Measurements from ENCODE around the gene RAMAC. TPM values are rescaled to one million over a fixed set of nuclear protein-coding genes. Genes with fewer than 3 reads are reported as not detected.
A peak's percentile ranks its signal among the peaks of the same experiment; 100 is the strongest.
"Not testable (repeated sequence)": the region's sequence is repeated elsewhere in the genome, so short reads cannot be mapped to it uniquely, and the experiment has no call there.

Gene RAMAC
- total and polyA plus RNA-seq, 9 donors, result 27.0 to 32.7 (median 30.2) TPM

DNA sequence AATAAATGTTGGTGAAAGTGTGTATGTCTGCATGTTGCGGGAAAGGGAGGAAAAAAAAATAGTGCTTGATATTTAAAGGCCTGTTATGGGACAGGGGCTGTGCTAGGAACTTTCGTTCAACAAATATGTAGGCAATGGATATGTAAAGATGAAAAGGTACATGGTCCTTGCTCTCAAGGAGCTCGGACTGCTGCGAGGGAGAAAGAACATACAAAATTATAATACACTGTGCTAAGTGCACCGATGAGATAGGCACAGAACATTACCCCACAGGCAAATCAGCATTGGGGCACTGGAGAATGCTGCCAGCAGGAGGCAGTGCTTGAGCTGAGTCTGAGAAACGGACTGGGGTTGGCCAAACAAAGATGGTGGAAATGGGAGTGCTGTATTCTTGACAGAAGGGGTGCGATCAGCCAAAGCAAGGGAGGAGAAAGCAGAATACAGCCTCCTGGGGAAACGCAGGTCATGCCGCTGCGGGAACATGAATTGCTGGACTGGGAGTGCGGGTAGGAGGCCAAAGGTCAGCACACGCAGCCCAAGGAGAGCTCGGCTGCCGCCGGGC, 24.8 kb downstream of the RAMAC start:
- WGBS (ENCODE audit: insufficient coverage), result 9% methylated on average over 12 of the region's 15 CpGs
- H3K9me3 ChIP-seq (replicated peaks; ENCODE audit: control insufficient read depth, low read depth, low read length), result no peaks in the 10 kb centered on the region
- no peaks in the 10 kb centered on the region for H3K27me3 ChIP-seq (ENCODE audit: control insufficient read depth, insufficient read depth, low read length)
- peak overlapping the region; percentile 99 for H3K4me3 ChIP-seq (ENCODE audit: low read length)
- peaks cover 21% of the 10 kb centered on the region for H3K36me3 ChIP-seq (ENCODE audit: control insufficient read depth, insufficient read depth, low read length)
- peaks cover 20% of the 10 kb centered on the region for H3K4me1 ChIP-seq (ENCODE audit: control insufficient read depth, insufficient read depth, low read length)
- peak; percentile 72 for DNase-seq
- H3K27ac ChIP-seq (ENCODE audit: low read length), result peak overlapping the region; percentile 56

GRCh38 chr15:83011271-83012075, 25.5 kb downstream of the RAMAC start, which contains the start of gene C15orf40:
Gene C15orf40 (minus strand): TSS chr15:83011639. CDS start chr15:83011607, 32 bp downstream.
- 1% methylated on average over 64 of the region's 64 CpGs for WGBS (ENCODE audit: insufficient coverage)
- Histone ChIP-seq H3K36me3 (ENCODE audit: control insufficient read depth, insufficient read depth, low read length) (peaks cover 21% of the 10 kb centered on the region), H3K4me1 (ENCODE audit: control insufficient read depth, insufficient read depth, low read length) (peaks cover 20% of the 10 kb centered on the region), H3K4me3 (ENCODE audit: low read length) (peak within 1 kb of the TSS; percentile 99), H3K27ac (ENCODE audit: low read length) (peak within 1 kb of the TSS; percentile 56), H3K27me3 (ENCODE audit: control insufficient read depth, insufficient read depth, low read length) (no peaks in the 10 kb centered on the region), H3K9me3 (replicated peaks; ENCODE audit: control insufficient read depth, low read depth, low read length) (no peaks in the 10 kb centered on the region)
- peak; percentile 96 for DNase-seq

- Histone ChIP-seq H3K4me3 (ENCODE audit: low read length) (peak overlapping the region; percentile 99), H3K36me3 (ENCODE audit: control insufficient read depth, insufficient read depth, low read length) (peaks cover 20% of the 10 kb centered on the region), H3K27ac (ENCODE audit: low read length) (peak overlapping the region; percentile 56), H3K4me1 (ENCODE audit: control insufficient read depth, insufficient read depth, low read length) (peaks cover 20% of the 10 kb centered on the region), H3K9me3 (replicated peaks; ENCODE audit: control insufficient read depth, low read depth, low read length) (no peaks in the 10 kb centered on the region), H3K27me3 (ENCODE audit: control insufficient read depth, insufficient read depth, low read length) (no peaks in the 10 kb centered on the region)
- no peak for DNase-seq
- WGBS (ENCODE audit: insufficient coverage), result 62% methylated on average over 9 of the region's 9 CpGs
Observed at GRCh38 chr15:83012076-83012426, 26.0 kb downstream of the RAMAC start.

DNA sequence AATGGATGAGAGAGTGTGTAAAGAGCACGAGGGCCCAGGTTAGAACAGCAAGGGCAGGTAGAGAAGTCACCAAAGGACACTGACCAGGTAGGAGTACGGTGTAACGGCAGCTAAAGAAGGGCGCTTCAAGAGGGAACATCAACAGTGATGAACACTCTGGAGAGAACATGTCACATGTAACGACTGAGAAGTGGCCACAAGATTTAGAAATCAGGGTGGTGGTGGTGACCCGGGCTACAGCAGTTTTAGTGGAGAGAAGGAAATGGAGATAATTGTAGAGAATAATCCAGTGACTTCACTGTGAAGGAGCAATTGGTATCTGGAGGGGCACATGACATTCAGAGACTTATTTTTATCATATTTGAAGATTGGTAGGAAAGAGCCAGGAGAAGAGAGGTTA, 26.6 kb downstream of the RAMAC start:
- no peak for DNase-seq
- H3K27ac ChIP-seq (ENCODE audit: low read length), result no peak overlapping the region
- H3K9me3 ChIP-seq (replicated peaks; ENCODE audit: control insufficient read depth, low read depth, low read length), result no peaks in the 10 kb centered on the region
- peaks cover 20% of the 10 kb centered on the region for H3K4me1 ChIP-seq (ENCODE audit: control insufficient read depth, insufficient read depth, low read length)
- peaks cover 15% of the 10 kb centered on the region for H3K36me3 ChIP-seq (ENCODE audit: control insufficient read depth, insufficient read depth, low read length)
- WGBS (ENCODE audit: insufficient coverage), result 97% methylated on average over 6 of the region's 6 CpGs
- H3K4me3 ChIP-seq (ENCODE audit: low read length), result no peak overlapping the region
- no peaks in the 10 kb centered on the region for H3K27me3 ChIP-seq (ENCODE audit: control insufficient read depth, insufficient read depth, low read length)

DNA sequence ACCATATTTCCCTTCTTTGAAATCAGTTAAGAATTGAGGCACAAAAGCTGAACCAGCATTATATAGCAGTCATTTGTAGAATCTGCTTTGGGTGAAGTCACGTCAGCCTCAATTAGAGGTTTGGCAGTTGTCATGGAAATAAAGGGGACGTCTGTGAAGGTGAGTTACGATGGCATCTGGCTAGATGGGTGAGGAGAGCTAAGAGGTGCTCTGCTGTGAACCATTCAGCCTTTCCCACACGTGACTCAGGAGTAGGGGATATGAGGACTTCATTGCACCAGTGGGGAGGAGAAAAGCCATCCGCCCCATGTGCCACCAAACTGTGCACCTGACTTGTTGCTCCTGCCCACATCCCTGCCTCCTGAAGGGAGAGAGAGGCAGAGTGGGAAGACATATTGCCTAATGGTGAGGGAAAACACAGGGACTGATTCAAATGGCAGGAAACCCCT, 28.2 kb downstream of the RAMAC start:
- Histone ChIP-seq H3K27me3 (ENCODE audit: control insufficient read depth, insufficient read depth, low read length) (no peaks in the 10 kb centered on the region), H3K4me3 (ENCODE audit: low read length) (no peak overlapping the region), H3K9me3 (replicated peaks; ENCODE audit: control insufficient read depth, low read depth, low read length) (no peaks in the 10 kb centered on the region), H3K36me3 (ENCODE audit: control insufficient read depth, insufficient read depth, low read length) (peaks cover 13% of the 10 kb centered on the region), H3K4me1 (ENCODE audit: control insufficient read depth, insufficient read depth, low read length) (peaks cover 20% of the 10 kb centered on the region), H3K27ac (ENCODE audit: low read length) (no peak overlapping the region)
- no peak for DNase-seq
- WGBS (ENCODE audit: insufficient coverage), result 50% methylated on average over 2 of the region's 5 CpGs

- peaks cover 20% of the 10 kb centered on the region for H3K36me3 ChIP-seq (ENCODE audit: control insufficient read depth, insufficient read depth, low read length)
Observed at GRCh38 chr15:83015361-83015760, 29.4 kb downstream of the RAMAC start.

DNA sequence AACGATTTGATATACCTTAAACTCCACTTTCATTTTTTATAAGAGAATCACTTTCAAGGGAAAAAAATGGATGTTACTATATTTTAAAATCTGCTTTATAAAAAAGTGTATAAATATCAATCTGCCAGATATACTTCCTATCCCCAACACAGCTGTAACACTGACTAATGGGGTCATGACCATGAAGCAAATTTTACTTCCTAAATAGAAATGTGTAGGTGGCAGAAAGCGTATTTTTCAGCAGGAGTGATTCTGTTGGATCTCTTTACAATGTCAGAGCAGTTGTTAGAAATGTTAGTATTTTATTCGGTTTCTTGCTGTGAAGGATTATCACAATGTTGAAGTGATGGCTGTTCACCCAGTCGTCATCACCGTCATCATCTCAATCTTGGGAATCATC, 30.9 kb downstream of the RAMAC start:
- no peaks in the 10 kb centered on the region for H3K27me3 ChIP-seq (ENCODE audit: control insufficient read depth, insufficient read depth, low read length)
- no CpG with 5 or more reads among the region's 5 CpGs for WGBS (ENCODE audit: insufficient coverage)
- H3K27ac ChIP-seq (ENCODE audit: low read length), result no peak overlapping the region
- no peak for DNase-seq
- peaks cover 10% of the 10 kb centered on the region for H3K4me1 ChIP-seq (ENCODE audit: control insufficient read depth, insufficient read depth, low read length)
- peaks cover 24% of the 10 kb centered on the region for H3K36me3 ChIP-seq (ENCODE audit: control insufficient read depth, insufficient read depth, low read length)
- H3K9me3 ChIP-seq (replicated peaks; ENCODE audit: control insufficient read depth, low read depth, low read length), result no peaks in the 10 kb centered on the region
- no peak overlapping the region for H3K4me3 ChIP-seq (ENCODE audit: low read length)

More at GRCh38 chr15:83015361-83015760, 29.4 kb downstream of the RAMAC start:
- no peaks in the 10 kb centered on the region for H3K9me3 ChIP-seq (replicated peaks; ENCODE audit: control insufficient read depth, low read depth, low read length)
- H3K27me3 ChIP-seq (ENCODE audit: control insufficient read depth, insufficient read depth, low read length), result no peaks in the 10 kb centered on the region
- no peak overlapping the region for H3K27ac ChIP-seq (ENCODE audit: low read length)
- DNase-seq, result no peak
- WGBS (ENCODE audit: insufficient coverage), result 81% methylated on average over 3 of the region's 4 CpGs
- peaks cover 17% of the 10 kb centered on the region for H3K4me1 ChIP-seq (ENCODE audit: control insufficient read depth, insufficient read depth, low read length)
- H3K4me3 ChIP-seq (ENCODE audit: low read length), result no peak overlapping the region

GRCh38 chr15:83018436-83018835, 32.4 kb downstream of the RAMAC start:
- no peak overlapping the region for H3K4me3 ChIP-seq (ENCODE audit: low read length)
- H3K9me3 ChIP-seq (replicated peaks; ENCODE audit: control insufficient read depth, low read depth, low read length), result no peaks in the 10 kb centered on the region
- no peaks in the 10 kb centered on the region for H3K27me3 ChIP-seq (ENCODE audit: control insufficient read depth, insufficient read depth, low read length)
- H3K27ac ChIP-seq (ENCODE audit: low read length), result no peak overlapping the region
- no peak for DNase-seq
- peaks cover 27% of the 10 kb centered on the region for H3K36me3 ChIP-seq (ENCODE audit: control insufficient read depth, insufficient read depth, low read length)
- H3K4me1 ChIP-seq (ENCODE audit: control insufficient read depth, insufficient read depth, low read length), result no peaks in the 10 kb centered on the region
- no CpG with 5 or more reads among the region's 2 CpGs for WGBS (ENCODE audit: insufficient coverage)

GRCh38 chr15:83030021-83030420, 44.0 kb downstream of the RAMAC start:
- peaks cover 20% of the 10 kb centered on the region for H3K36me3 ChIP-seq (ENCODE audit: control insufficient read depth, insufficient read depth, low read length)
- no peak overlapping the region for H3K4me3 ChIP-seq (ENCODE audit: low read length)
- DNase-seq, result no peak
- no peaks in the 10 kb centered on the region for H3K4me1 ChIP-seq (ENCODE audit: control insufficient read depth, insufficient read depth, low read length)
- WGBS (ENCODE audit: insufficient coverage), result 98% methylated on average over 6 of the region's 8 CpGs
- H3K27me3 ChIP-seq (ENCODE audit: control insufficient read depth, insufficient read depth, low read length), result no peaks in the 10 kb centered on the region
- H3K9me3 ChIP-seq (replicated peaks; ENCODE audit: control insufficient read depth, low read depth, low read length), result no peaks in the 10 kb centered on the region
- H3K27ac ChIP-seq (ENCODE audit: low read length), result no peak overlapping the region

GRCh38 chr15:83031234-83031633, 45.2 kb downstream of the RAMAC start:
- H3K9me3 ChIP-seq (replicated peaks; ENCODE audit: control insufficient read depth, low read depth, low read length); DNase-seq; H3K27me3 ChIP-seq (ENCODE audit: control insufficient read depth, insufficient read depth, low read length); H3K27ac ChIP-seq (ENCODE audit: low read length); H3K4me1 ChIP-seq (ENCODE audit: control insufficient read depth, insufficient read depth, low read length); H3K4me3 ChIP-seq (ENCODE audit: low read length): not testable (repeated sequence)
- no CpG with 5 or more reads among the region's 6 CpGs for WGBS (ENCODE audit: insufficient coverage)
- peaks cover 20% of the 10 kb centered on the region for H3K36me3 ChIP-seq (ENCODE audit: control insufficient read depth, insufficient read depth, low read length)

Measured in muscle of leg (tissue), 11 donors.